Measurements from ENCODE around the gene ZNF318.

Gene ZNF318

GRCh38 chr6:43338243-43338642 lies 31.2 kb downstream of the ZNF318 start:
- Histone ChIP-seq H3K79me2 (ENCODE audit: control insufficient read depth, low read length) (peaks cover 32% of the 10 kb centered on the region), H3K9me2 (replicated peaks; ENCODE audit: control insufficient read depth, low read length) (no peaks in the 10 kb centered on the region), H3F3A (ENCODE audit: control insufficient read depth, insufficient read depth) (peaks cover 42% of the 10 kb centered on the region), H3K4me2 (ENCODE audit: low read length) (no peak overlapping the region), H3K27me3 (ENCODE audit: control insufficient read depth, low read length) (no peaks in the 10 kb centered on the region), H4K20me1 (ENCODE audit: control insufficient read depth, insufficient read depth, low read depth, low read length) (peaks cover 13% of the 10 kb centered on the region; the same call in 1 of the 2 replicates), H3K4me3 (ENCODE audit: low read length) (no peak overlapping the region), H3K36me3 (ENCODE audit: control insufficient read depth, low read length) (peaks cover 96% of the 10 kb centered on the region), H3K4me1 (ENCODE audit: control insufficient read depth, low read length) (peaks cover 23% of the 10 kb centered on the region), H3K9me3 (ENCODE audit: control insufficient read depth, insufficient read depth, low read length) (no peaks in the 10 kb centered on the region), H3K27ac (ENCODE audit: low read depth, low read length) (no peak overlapping the region)
- TF ChIP-seq EZH2phosphoT487 (IDR thresholded peaks at IDR 0.05; ENCODE audit: borderline replicate concordance, low read length) (no peak), CTCF (IDR thresholded peaks at IDR 0.05; ENCODE audit: low read depth, low read length, poor library complexity, severe bottlenecking) (no peak)

- Histone ChIP-seq H3K4me3 (ENCODE audit: low read length) (no peak overlapping the region), H3K4me2 (ENCODE audit: low read length) (no peak overlapping the region), H3K27ac (ENCODE audit: low read depth, low read length) (no peak overlapping the region), H3K9me2 (replicated peaks; ENCODE audit: control insufficient read depth, low read length) (no peaks in the 10 kb centered on the region), H3K36me3 (ENCODE audit: control insufficient read depth, low read length) (peaks cover 92% of the 10 kb centered on the region), H3K27me3 (ENCODE audit: control insufficient read depth, low read length) (no peaks in the 10 kb centered on the region), H3K79me2 (ENCODE audit: control insufficient read depth, low read length) (peaks cover 17% of the 10 kb centered on the region), H3K4me1 (ENCODE audit: control insufficient read depth, low read length) (peaks cover 23% of the 10 kb centered on the region), H3F3A (ENCODE audit: control insufficient read depth, insufficient read depth) (peaks cover 53% of the 10 kb centered on the region), H3K9me3 (ENCODE audit: control insufficient read depth, insufficient read depth, low read length) (no peaks in the 10 kb centered on the region), H4K20me1 (ENCODE audit: control insufficient read depth, insufficient read depth, low read depth, low read length) (peaks cover 5% of the 10 kb centered on the region; the same call in 1 of the 2 replicates)
- TF ChIP-seq CTCF (IDR thresholded peaks at IDR 0.05; ENCODE audit: low read depth, low read length, poor library complexity, severe bottlenecking) (no peak), EZH2phosphoT487 (IDR thresholded peaks at IDR 0.05; ENCODE audit: borderline replicate concordance, low read length) (no peak)
These were observed 33.1 kb downstream of the ZNF318 start for GRCh38 chr6:43336382-43336781.

- Histone ChIP-seq H3F3A (ENCODE audit: control insufficient read depth, insufficient read depth) (peaks cover 53% of the 10 kb centered on the region), H3K4me1 (ENCODE audit: control insufficient read depth, low read length) (peaks cover 23% of the 10 kb centered on the region), H3K27me3 (ENCODE audit: control insufficient read depth, low read length) (no peaks in the 10 kb centered on the region), H3K36me3 (ENCODE audit: control insufficient read depth, low read length) (peaks cover 92% of the 10 kb centered on the region), H3K4me2 (ENCODE audit: low read length) (no peak overlapping the region), H3K79me2 (ENCODE audit: control insufficient read depth, low read length) (peaks cover 11% of the 10 kb centered on the region), H3K4me3 (ENCODE audit: low read length) (no peak overlapping the region), H3K9me3 (ENCODE audit: control insufficient read depth, insufficient read depth, low read length) (no peaks in the 10 kb centered on the region), H3K27ac (ENCODE audit: low read depth, low read length) (no peak overlapping the region), H4K20me1 (ENCODE audit: control insufficient read depth, insufficient read depth, low read depth, low read length) (peaks cover 5% of the 10 kb centered on the region; the same call in 1 of the 2 replicates), H3K9me2 (replicated peaks; ENCODE audit: control insufficient read depth, low read length) (no peaks in the 10 kb centered on the region)
- no peak for TF ChIP-seq CTCF (IDR thresholded peaks at IDR 0.05; ENCODE audit: low read depth, low read length, poor library complexity, severe bottlenecking)
- no peak for TF ChIP-seq EZH2phosphoT487 (IDR thresholded peaks at IDR 0.05; ENCODE audit: borderline replicate concordance, low read length)
These were observed 34.0 kb downstream of the ZNF318 start for GRCh38 chr6:43335469-43335868.
